Measurements from ENCODE around the gene COL23A1. TPM values are rescaled to one million over a fixed set of nuclear protein-coding genes. Genes with fewer than 3 reads are reported as not detected.
"Not testable (repeated sequence)": the region's sequence is repeated elsewhere in the genome, so short reads cannot be mapped to it uniquely, and the experiment has no call there.

The COL23A1 gene
- total RNA-seq, 2 donors from 2014 or later, result 0.16 to 0.24 TPM

DNA sequence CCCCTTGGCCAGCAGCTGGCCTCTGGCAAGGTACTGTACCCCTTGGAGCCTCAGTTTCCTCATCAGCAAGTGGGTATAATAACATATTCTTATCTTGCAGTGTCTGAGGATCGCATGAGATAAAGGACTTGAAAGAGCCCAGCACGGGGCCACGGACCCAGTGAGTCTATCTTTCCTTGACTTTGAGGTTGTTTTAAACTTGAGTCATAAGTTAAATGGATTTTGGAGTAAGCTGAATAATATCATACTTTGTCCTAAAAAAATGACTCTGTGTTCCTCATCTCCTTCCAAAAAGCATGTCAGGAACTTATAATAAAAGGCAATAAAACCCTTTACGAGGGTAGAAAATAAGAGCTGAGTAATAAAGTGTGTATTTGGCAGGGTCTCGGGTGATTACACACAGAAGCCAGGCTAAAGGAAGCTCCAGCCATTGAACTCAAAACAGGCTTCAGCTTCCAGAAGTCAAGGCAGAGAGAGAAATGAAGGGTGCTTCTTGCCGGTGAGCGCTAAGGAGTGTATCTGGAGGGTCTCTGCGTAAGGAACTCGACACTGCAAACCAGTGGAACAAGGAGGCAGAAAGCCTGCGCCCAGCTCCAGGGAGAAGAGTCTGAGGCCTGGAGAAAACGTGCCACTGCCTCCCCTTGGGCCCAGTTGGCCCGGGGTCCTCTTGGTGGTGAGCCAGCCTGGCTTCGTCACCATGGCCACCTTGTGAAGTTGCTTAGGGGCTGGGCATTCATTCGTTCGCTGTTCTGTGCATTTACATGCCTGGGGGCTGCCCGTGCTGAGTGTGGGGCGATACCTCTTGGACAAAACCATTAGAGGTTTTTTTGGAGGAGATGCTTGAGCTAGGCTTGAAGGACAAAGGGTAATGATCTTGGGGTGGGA, 285.2 kb downstream of the COL23A1 start:
- Mint-ChIP-seq H3K4me1 (no peaks in the 10 kb centered on the region), H3K36me3 (ENCODE audit: low read depth) (no peaks in the 10 kb centered on the region), H3K27ac (no peak overlapping the region), H3K27me3 (peaks cover 23% of the 10 kb centered on the region), H3K9me3 (peaks cover 4% of the 10 kb centered on the region), H3K4me3 (no peak overlapping the region)
- ATAC-seq (replicated peaks), result no peak

DNA sequence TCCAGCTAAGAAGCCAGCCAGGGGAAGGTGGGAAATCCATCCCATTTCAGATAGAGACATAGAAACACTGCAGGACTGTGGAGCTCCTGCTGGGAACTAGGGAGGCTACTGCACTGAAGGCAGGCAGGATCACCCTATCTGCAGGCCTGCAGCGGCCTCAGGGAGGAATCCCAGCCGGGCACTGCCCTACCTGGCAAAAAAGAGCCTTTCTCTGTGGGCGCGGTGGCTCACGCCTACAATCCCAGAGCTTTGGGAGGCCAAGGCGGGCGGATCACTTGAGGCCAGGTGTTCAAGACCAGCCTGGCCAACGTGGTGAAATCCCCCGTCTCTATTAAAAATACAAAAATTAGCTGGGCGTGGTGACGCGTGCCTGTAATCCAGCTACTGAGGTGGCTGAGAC, 286.2 kb downstream of the COL23A1 start:
- Mint-ChIP-seq H3K27me3 (peaks cover 23% of the 10 kb centered on the region), H3K36me3 (ENCODE audit: low read depth) (no peaks in the 10 kb centered on the region), H3K4me3 (no peak overlapping the region), H3K27ac (no peak overlapping the region), H3K4me1 (no peaks in the 10 kb centered on the region), H3K9me3 (peaks cover 4% of the 10 kb centered on the region)
- no peak for ATAC-seq (replicated peaks)

DNA sequence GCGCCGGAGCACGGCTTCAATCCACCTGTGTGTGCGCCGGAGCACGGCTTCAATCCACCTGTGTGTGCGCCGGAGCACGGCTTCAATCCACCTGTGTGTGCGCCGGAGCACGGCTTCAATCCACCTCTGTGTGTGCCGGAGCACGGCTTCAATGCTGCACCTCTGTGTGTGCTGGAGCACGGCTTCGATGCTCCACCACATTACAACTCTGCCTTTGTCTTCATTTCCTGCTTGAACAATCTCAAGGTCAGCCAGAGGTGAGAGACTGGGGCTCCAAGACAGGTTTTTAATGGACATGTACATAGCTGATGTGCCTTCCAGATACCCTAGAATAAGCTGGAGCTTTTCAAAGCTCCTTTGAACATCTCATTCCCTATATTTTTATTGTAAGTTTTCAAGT, 287.9 kb downstream of the COL23A1 start:
- H3K27ac Mint-ChIP-seq; ATAC-seq (replicated peaks); H3K4me1 Mint-ChIP-seq: not testable (repeated sequence)

DNA sequence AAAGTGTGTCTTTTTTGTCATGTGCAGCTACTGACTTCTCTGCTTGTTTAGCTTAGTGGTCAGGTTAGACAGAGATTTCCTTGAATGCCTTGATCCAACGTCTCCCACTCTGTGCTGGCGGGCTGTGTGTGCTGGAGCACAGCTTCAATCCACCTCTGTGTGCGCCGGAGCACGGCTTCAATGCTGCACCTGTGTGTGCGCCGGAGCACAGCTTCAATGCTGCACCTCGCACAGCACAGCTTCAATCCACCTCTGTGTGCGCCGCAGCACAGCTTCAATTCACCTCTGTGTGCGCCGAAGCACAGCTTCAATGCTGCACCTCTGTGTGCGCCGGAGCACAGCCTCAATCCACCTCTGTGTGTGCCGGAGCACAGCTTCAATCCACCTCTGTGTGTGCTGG, 288.6 kb downstream of the COL23A1 start:
- ATAC-seq (replicated peaks), result no peak
- no peaks in the 10 kb centered on the region for H3K4me1 Mint-ChIP-seq

More for the DNA sequence above, 287.9 kb downstream of the COL23A1 start:
- not testable (repeated sequence) for H3K4me3 Mint-ChIP-seq; H3K36me3 Mint-ChIP-seq (ENCODE audit: low read depth); H3K9me3 Mint-ChIP-seq
- peaks cover 17% of the 10 kb centered on the region for H3K27me3 Mint-ChIP-seq

DNA sequence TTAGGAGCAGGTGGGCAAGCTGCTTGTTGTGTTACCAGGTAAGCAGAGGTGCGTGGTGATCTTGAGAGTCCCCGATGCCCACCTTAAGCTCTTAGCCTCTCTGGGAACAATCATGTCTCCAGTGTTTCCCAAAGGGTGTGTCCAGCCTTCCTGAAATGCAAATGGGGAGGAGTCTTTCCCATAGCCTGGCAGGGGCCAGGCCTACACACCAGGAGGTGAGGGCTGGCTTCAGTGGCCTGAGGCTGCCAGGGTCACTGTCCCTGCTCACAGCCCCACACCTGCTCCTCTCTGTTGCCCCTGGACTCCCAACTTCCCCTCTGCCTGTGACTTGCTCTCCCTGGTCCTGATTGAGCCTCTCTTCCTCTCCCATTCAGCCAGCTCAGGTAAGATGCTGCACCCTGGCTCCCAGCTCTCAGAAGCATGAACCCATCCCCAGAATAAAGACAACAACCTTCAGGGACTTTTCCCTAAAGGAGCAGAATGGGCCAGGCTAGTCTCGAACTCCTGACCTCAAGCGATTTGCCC, 291.8 kb downstream of the COL23A1 start:
- H3K27ac Mint-ChIP-seq, result no peak overlapping the region
- H3K36me3 Mint-ChIP-seq (ENCODE audit: low read depth), result no peaks in the 10 kb centered on the region
- H3K9me3 Mint-ChIP-seq, result peaks cover 4% of the 10 kb centered on the region
- H3K4me3 Mint-ChIP-seq, result no peak overlapping the region
- H3K4me1 Mint-ChIP-seq, result no peaks in the 10 kb centered on the region
- ATAC-seq (replicated peaks), result no peak
- H3K27me3 Mint-ChIP-seq, result peaks cover 8% of the 10 kb centered on the region

More for the DNA sequence above, 288.6 kb downstream of the COL23A1 start:
- H3K36me3 Mint-ChIP-seq (ENCODE audit: low read depth), result no peaks in the 10 kb centered on the region
- H3K4me3 Mint-ChIP-seq, result no peak overlapping the region
- H3K27ac Mint-ChIP-seq, result no peak overlapping the region
- H3K27me3 Mint-ChIP-seq, result peaks cover 17% of the 10 kb centered on the region
- H3K9me3 Mint-ChIP-seq, result peaks cover 4% of the 10 kb centered on the region

DNA sequence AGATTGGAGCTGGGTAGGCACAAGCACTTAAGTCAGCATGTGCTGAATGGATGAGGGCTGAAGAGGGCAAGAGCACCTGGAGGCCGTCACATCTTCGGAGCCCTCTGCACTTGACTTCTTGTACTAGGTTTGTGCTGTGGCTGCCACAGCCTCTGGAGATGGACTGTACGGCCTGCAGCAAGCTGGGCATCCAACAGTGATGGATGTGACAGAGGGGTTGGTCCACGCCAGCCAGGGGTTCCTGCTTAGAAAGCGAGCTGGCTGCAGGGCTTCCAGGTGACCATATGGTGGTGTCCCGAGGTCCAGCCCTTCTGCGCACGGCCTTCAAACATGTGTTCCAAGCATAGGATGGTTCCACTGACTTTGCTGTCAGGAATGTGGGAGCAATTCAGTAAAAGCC, 292.4 kb downstream of the COL23A1 start:
- ATAC-seq (replicated peaks), result no peak
- peaks cover 4% of the 10 kb centered on the region for H3K9me3 Mint-ChIP-seq
- no peaks in the 10 kb centered on the region for H3K36me3 Mint-ChIP-seq (ENCODE audit: low read depth)
- no peak overlapping the region for H3K27ac Mint-ChIP-seq
- H3K4me3 Mint-ChIP-seq, result no peak overlapping the region
- H3K27me3 Mint-ChIP-seq, result peaks cover 8% of the 10 kb centered on the region
- H3K4me1 Mint-ChIP-seq, result no peaks in the 10 kb centered on the region

DNA sequence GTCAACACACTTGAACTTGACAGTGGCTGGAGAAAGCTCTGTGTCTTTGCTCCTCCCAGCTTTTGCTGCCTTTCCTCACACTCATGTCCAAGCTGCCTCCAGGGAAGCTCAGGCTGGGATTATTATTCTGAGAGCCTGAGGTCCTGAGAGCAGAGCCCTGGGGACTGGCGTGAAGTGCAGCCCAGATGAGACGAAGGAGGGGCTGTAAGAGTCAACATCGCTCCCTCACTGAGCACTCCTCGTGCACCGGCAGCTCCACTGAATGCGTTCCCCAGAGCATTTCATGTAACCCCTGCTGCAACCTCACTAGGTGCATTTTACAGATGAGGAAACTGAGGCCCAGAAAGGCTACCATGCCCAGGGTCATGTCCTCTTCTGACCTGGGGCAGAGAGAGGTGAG, 294.1 kb downstream of the COL23A1 start:
- H3K4me3 Mint-ChIP-seq, result no peak overlapping the region
- no peak for ATAC-seq (replicated peaks)
- no peak overlapping the region for H3K27ac Mint-ChIP-seq
- H3K4me1 Mint-ChIP-seq, result no peaks in the 10 kb centered on the region
- peaks cover 3% of the 10 kb centered on the region for H3K9me3 Mint-ChIP-seq
- H3K27me3 Mint-ChIP-seq, result peaks cover 14% of the 10 kb centered on the region
- no peaks in the 10 kb centered on the region for H3K36me3 Mint-ChIP-seq (ENCODE audit: low read depth)

DNA sequence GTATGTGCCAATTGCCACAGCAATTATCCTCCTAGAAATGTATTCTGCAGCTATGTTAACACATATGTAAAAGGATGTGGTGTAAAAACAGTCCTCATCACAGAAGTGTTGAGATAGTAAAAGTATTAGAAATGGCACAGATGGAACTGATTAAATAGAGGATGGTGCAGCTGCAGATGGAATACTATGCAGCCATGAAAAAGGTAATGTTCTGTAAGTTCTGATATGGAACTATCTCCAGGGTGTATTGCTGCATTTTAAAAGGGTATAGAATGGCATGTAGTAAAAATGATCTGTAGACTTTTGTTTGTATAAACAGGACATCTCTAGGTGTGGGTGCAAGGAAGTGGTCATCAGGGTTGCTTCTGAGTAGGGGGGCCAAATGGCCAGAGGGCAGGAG, 294.6 kb downstream of the COL23A1 start:
- Mint-ChIP-seq H3K4me3 (no peak overlapping the region), H3K36me3 (ENCODE audit: low read depth) (no peaks in the 10 kb centered on the region), H3K9me3 (no peaks in the 10 kb centered on the region), H3K4me1 (no peaks in the 10 kb centered on the region), H3K27me3 (peaks cover 15% of the 10 kb centered on the region), H3K27ac (no peak overlapping the region)
- ATAC-seq (replicated peaks), result no peak

DNA sequence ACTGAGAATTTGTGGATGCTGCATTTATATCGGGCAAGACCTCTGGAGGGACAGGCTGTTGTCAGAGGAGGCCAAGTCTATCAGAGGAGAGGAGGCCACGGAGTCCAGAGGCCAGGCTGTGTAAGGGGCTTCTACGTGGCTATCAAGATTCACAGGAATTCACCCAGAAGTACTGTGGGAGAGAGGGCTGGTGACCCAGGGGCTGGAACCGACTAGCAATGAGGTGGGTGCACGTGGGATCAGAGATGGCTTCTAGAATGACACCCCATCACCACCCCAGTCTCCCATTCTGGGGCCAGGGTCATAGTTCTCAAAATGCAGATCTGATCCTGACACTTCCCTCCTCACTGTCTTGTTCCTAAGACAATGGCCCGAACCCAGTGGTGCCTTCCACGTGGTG, 296.4 kb downstream of the COL23A1 start:
- no peak for ATAC-seq (replicated peaks)
- Mint-ChIP-seq H3K36me3 (ENCODE audit: low read depth) (no peaks in the 10 kb centered on the region), H3K4me3 (no peak overlapping the region), H3K9me3 (no peaks in the 10 kb centered on the region), H3K27me3 (peaks cover 21% of the 10 kb centered on the region), H3K4me1 (no peaks in the 10 kb centered on the region), H3K27ac (no peak overlapping the region)

DNA sequence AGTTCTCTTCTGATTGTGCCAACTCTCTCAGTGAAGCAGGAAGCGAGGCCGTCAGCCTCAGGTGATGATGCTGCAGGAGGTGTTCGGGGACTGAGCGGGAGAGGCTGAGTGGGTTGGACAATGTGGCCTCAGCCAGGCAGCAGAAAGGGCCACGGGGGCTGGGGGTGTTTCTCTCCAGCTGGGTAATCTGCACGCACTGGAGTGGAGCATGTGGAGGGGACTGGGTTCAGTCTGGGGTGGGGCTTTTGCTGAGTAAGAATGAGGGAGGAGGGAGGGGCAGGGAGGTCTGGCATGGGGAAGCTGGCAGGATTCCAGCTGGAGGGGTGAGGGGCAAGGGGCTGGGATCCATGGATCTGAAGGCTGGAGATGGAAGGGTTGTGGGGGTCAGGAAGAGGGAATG, 296.8 kb downstream of the COL23A1 start:
- Mint-ChIP-seq H3K36me3 (ENCODE audit: low read depth) (no peaks in the 10 kb centered on the region), H3K9me3 (no peaks in the 10 kb centered on the region), H3K27ac (no peak overlapping the region), H3K4me3 (no peak overlapping the region), H3K27me3 (peaks cover 21% of the 10 kb centered on the region), H3K4me1 (no peaks in the 10 kb centered on the region)
- ATAC-seq (replicated peaks), result no peak

DNA sequence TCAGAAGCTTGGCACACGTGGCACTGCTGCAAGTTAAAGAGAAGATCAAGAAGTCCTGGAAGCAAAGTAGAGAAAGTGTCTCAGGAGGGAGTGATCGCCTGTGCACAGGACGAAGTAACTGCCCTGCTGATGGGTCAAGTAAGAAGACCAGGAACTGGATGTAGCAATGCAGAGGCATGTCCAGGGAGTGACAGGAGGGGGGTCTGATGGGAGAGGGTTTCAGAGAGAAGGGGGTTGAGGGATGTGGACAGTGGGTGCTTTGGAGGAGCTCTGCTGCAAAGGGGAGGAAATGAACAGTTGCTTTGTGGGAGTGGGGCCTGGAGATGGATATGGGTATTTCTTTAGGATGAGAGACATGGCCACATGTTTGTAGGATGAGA, 297.4 kb downstream of the COL23A1 start:
- Mint-ChIP-seq H3K27ac (no peak overlapping the region), H3K27me3 (peaks cover 21% of the 10 kb centered on the region), H3K9me3 (no peaks in the 10 kb centered on the region), H3K4me1 (no peaks in the 10 kb centered on the region), H3K4me3 (no peak overlapping the region), H3K36me3 (ENCODE audit: low read depth) (no peaks in the 10 kb centered on the region)
- ATAC-seq (replicated peaks), result no peak

DNA sequence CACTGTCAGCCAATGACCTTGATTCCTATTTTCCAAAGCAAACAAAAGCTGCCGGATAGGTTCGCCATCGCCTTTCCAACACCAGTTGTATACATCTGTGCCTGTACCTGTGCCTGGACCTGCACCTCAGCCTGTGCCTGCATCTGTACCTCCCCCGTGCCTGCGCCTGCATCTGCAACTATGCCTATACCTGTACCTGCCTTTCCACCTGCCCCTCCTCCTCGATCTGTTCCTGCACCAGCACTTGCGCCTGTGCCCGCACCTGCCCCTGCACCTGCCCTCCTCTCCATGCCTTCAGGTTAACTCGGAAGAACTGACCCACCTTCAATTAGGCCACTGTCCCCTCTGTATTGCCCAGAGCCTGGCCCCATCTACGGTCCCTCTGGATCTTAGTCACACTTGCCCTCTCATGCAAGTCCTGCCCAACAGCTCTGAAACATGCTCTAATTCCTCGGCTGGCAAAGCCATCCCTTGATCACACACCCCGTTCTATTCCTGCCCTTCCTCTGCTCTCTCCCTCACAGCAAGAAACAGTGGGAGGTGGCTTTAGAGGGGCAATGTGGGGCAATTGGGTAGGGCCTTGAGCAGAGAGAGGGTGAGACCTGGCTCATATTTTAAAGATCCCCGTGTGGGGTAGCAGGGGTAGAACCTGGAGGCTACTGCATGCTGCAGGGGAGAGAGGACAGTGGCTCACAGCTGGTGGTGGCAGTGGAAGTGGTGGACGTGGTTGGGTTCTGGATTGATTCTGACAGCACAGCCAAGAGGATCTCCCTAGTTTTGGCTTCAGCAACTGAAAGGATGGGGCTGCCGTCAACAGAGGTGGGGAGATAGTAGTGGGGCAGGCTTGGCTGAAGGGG, 298.0 kb downstream of the COL23A1 start:
- Mint-ChIP-seq H3K36me3 (ENCODE audit: low read depth) (no peaks in the 10 kb centered on the region), H3K9me3 (no peaks in the 10 kb centered on the region), H3K4me3 (no peak overlapping the region), H3K4me1 (no peaks in the 10 kb centered on the region), H3K27me3 (peaks cover 21% of the 10 kb centered on the region), H3K27ac (no peak overlapping the region)
- no peak for ATAC-seq (replicated peaks)

DNA sequence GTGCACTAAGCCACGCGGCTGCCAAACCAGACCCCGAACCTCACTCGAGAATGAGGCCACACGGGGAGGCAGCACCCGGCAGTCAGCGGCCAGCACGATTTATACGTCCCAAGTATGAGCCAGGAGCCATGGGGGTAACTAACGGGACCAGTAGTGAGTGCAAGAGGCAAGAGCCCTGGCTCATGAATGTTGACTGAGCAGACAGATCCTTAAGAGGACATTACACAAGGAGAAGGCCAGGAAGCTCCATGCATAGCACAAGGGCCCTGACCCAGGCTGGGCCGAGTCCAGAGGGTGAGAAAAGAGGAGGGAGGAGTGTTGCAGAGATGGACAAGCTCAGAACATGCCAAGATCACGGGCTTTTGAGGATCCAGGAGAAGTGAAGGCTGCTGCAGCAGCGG, 299.0 kb downstream of the COL23A1 start:
- Mint-ChIP-seq H3K9me3 (no peaks in the 10 kb centered on the region), H3K36me3 (ENCODE audit: low read depth) (no peaks in the 10 kb centered on the region), H3K27me3 (peaks cover 21% of the 10 kb centered on the region), H3K4me3 (no peak overlapping the region), H3K27ac (no peak overlapping the region), H3K4me1 (no peaks in the 10 kb centered on the region)
- ATAC-seq (replicated peaks), result no peak

DNA sequence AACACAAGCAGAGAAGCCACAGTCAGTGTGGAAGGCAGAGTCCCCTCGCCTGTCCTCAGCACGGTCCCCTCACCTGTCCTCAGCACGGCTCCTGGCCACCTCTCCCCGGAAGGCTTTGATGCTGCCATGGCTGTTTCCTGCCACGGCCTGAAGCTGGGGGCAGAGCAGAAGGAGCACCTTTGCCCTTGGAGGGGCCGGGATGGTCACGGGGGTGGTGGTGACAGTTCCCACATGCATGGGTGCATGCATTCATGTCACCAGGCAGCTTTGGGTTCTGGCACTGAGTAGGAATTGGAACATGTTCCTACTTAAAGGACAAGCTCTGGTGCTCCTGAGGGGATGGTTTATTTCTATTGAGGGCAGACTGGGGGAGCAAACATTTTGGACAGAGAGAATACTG, 299.8 kb downstream of the COL23A1 start:
- H3K27ac Mint-ChIP-seq, result no peak overlapping the region
- no peak for ATAC-seq (replicated peaks)
- no peak overlapping the region for H3K4me3 Mint-ChIP-seq
- peaks cover 21% of the 10 kb centered on the region for H3K27me3 Mint-ChIP-seq
- no peaks in the 10 kb centered on the region for H3K36me3 Mint-ChIP-seq (ENCODE audit: low read depth)
- no peaks in the 10 kb centered on the region for H3K4me1 Mint-ChIP-seq
- H3K9me3 Mint-ChIP-seq, result no peaks in the 10 kb centered on the region

DNA sequence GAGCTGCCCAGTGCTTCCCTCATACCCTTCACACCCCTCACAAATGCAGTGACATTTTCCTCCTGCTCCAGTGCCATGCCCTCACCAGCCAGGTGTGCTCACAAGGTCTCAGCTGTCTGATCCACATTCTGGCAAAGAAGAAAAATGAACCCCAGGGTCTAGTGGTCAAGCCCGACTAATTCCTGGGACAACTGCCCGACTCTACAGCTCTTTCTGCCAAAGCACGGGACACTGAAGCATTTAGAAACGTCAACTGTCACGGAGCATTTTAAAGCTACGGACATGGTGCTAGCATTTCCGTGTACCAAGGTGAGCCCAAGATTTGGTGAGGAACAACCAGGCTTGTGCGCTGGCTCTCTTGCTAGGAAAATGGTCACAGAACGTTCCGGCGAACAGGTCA, 300.8 kb downstream of the COL23A1 start:
- H3K4me3 Mint-ChIP-seq, result no peak overlapping the region
- no peak for ATAC-seq (replicated peaks)
- H3K4me1 Mint-ChIP-seq, result no peaks in the 10 kb centered on the region
- H3K36me3 Mint-ChIP-seq (ENCODE audit: low read depth), result no peaks in the 10 kb centered on the region
- no peak overlapping the region for H3K27ac Mint-ChIP-seq
- no peaks in the 10 kb centered on the region for H3K9me3 Mint-ChIP-seq
- H3K27me3 Mint-ChIP-seq, result peaks cover 21% of the 10 kb centered on the region
